ENCODE data around the gene KPNA3.
"Not testable (repeated sequence)": the region's sequence is repeated elsewhere in the genome, so short reads cannot be mapped to it uniquely, and the experiment has no call there.

The KPNA3 gene

DNA sequence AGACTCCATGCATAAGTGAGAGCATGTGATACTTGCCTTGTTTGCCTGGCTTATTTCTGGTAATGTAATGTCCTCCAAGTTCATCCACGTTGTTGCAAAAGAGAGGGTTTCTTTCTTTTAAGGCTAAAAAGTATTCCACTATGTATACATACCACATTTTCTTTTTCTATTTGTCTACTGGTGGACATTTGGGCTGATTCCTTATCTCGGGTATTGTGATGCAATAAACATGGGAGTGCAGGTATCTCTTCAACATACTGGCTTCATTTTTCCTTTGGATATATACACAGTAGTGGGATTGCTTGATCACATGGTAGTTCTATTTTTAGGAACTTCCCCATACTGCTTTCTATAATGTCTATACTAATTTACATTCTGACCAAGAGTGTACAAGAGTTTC, 51.6 kb downstream of the KPNA3 start:
- no peak for DNase-seq

GRCh38 chr13:49739498-49740187, 52.8 kb downstream of the KPNA3 start:
- no peak for DNase-seq

DNA sequence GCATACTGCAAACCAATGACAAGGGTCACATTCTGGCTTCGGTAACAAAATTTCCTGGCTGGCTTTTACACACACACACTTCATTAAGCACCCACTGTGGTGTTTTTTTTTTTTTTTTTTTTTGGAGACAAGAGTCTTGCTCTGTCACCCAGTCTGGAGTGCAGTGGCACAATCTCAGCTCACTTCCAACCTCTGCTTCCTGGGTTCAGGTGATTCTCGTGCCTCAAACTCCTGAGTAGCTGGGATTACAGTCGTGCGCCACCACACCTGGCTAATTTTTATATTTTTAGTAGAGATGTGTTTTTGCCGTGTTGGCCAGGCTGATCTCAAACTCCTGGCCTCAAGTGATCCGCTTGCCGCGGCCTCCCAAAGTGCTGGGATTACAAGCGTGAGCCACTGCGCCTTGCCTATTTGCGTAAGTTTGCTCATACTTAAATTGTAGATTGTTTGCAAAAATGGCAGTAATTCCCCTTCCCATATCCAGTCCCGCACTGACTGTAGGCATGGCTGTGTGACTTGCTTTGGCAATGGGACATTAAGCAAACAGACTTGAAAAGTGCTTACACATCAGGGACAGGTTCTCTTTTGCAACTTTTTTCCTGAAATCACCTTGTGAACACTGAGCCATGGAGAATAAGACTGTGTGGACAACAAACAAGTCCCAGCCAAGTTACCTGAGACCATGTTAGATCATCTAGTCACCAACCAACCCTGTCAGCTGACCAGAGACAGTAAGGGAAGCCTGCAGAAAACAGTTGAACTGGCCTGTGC, 59.1 kb downstream of the KPNA3 start:
- no peak for DNase-seq

- no peak for DNase-seq
These were observed 60.7 kb downstream of the KPNA3 start for GRCh38 chr13:49731766-49732165.

GRCh38 chr13:49716615-49717014, 75.9 kb downstream of the KPNA3 start:
- no peak for DNase-seq

- no peak for DNase-seq
These were observed 77.7 kb downstream of the KPNA3 start for GRCh38 chr13:49714757-49715156.

DNA sequence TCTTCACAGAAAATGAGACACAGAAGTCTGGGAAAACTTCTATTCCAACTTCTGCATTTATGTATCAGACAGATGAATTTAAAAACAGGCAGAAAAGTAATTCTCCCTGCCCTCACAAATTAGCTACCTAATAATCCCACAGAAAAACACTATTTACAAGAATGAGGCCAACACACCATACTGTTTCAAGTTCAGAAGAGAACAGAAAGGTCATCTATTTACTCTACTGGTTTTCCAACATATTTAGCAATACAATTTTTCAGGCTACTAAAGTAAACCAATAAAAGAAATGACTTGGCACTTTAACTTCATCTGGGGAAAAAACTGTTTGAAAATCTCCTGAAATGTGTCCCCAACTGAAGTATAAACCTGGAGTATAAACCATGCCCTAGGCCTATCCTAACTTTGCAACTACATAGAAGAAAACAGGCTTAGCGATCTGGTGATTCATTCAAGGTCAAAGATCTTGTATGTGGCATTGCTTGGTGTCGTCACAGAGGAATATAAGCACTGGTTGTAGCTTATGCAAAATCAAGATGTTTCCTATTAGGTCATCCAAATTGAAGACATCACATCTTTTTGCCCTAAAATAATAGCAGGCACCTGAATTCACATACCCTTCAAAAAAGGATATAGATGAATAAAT, 81.1 kb downstream of the KPNA3 start:
- no peak for DNase-seq

DNA sequence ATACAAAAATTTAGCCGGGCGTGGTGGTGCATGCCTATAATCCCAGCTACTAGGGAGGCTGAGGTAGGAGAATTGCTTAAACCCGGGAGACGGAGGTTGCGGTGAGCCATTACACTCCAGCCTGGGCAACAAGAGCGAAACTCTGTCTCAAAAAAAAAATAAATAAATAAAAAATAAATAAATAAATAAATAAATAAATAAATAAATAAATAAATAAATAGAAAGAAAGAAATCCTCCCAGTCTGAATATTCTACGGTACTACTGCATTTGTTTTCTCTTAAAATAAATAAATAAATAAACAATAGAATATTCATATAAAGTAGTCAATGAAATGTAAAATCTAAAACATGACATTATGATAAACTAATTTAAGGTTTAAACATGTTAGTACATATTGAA, 88.2 kb downstream of the KPNA3 start:
- not testable (repeated sequence) for DNase-seq

GRCh38 chr13:49701491-49701890, 91.0 kb downstream of the KPNA3 start:
- DNase-seq = no peak

DNA sequence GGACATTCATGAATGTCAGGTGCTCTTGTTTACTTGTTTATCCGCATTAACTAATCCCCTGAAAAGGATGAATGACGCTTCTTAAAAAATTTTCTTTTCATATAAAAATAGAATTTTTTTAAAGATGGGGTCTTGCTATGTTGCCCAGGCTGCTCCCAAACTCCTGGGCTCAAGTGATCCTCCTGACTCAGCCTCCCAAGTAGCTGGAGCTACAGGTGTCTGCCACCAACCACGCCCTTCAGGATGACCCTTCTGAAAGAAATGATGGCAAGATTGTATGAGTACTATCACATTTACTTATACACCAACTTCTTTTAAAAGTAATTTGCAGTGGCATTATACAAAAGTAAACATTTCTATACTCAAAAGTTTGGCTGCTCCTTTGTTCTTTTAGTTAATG, 95.0 kb downstream of the KPNA3 start:
- DNase-seq = no peak

DNA sequence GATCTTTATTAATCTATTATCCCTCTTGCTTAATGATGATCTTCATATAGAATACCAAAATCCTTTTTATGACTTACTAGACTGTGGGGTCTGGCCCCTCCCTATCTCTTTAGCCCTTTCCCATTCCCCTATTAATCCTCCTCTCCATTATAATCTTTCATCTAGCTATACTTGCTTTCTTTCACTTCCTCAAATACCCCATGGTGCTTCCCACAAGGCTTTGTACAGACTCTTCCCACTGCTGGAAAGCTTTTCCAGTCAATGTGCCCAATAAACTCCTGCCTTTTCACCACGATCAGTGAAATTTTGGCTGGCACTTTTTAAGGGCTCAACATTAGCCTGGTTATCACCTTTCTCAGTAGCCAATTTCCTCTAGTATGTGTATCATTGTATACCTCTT, 98.0 kb downstream of the KPNA3 start:
- DNase-seq = no peak

DNA sequence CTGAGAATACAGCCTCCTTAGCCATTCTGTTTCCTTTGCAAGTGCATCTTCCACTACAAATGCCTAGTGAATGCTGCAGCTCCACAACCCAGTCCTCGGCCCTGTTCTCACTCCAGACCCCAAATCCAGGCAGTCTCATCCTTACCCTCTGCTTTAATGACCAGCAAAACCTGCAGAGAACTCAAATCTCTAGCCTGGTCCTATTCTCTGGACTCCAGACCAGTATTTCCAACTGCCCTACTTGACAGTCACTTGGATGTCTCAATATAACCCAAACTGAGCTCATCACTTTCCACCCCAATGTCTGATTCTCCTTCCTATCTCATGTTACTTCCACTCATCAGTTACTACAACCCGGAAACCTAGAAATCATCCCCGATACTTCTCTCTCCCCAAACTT, 98.6 kb downstream of the KPNA3 start:
- DNase-seq = no peak

DNA sequence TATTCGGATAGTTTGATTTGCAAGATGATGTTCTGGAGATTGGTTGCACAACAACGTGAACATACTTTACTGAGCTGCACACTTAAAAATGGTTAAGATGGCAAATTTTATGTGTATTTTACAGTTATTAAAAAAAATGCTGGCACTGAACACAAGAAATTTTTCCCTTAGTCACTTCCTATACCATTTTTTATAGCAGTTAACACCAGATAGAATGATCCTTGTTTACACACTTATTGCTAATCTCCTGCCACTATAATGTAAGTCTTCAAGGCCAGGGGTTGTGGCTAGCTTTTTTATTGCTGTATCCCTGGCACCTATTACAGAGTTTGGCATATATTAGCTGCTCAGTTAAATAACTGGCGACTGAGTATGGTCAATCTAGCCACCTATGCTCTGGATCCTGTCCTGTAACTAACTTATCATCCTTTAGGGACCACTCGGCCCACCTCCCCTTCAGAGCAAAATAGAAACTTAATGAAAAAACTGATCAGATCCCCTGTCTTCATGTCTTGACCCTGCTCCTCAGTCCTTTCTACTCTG, 99.2 kb downstream of the KPNA3 start:
- no peak for DNase-seq

DNA sequence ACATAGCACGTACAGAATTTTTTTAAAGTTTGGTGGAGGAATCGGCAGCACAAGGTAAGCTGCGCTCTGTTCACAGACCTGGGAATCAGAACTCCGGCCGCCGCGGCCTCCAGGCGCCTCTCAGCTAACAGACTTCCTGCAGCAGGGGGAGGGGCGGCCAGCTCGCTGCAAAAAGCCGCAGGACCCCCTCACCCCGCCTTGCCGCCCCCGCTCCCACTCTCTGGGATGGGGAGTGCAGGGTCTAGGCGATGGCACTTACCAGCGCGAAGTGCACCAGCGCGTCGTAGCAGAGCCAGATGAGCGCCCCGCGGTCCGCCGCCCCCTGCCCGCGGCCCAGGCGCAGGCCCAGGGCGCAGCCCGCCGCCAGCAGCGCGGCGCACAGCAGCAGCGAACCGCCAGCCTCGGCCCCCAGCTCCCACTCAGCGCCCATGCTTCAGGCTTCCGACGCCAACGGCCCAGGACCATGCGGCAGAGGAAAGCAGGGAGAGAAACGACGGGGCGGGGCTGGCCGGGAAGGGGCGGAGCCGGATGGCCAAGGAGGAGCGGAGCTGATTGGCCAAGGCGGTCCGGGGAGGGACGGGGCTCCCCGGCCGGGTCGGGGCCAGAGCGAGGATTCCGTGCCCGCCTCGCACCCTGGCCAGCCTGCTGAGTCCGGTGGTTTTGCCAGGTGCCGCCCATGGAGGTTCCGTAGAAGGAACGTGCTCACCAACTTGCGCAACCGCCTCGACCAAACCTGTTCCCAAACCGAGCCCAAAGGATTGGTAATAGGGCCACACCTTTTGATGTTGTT, 101.3 kb downstream of the KPNA3 start, which contains the start of gene EBPL:
Gene EBPL (minus strand): TSS at position 492 of the 790 bp plus-strand sequence. CDS start 62 bp downstream, at position 430.
- DNase-seq = peak; percentile 91 to 98

GRCh38 chr13:49690133-49690994, 102.1 kb downstream of the KPNA3 start:
- no peak for DNase-seq

GRCh38 chr13:49683489-49683888, 109.0 kb downstream of the KPNA3 start:
- peak in 1 of 2 donors; percentile 10 for DNase-seq

DNA sequence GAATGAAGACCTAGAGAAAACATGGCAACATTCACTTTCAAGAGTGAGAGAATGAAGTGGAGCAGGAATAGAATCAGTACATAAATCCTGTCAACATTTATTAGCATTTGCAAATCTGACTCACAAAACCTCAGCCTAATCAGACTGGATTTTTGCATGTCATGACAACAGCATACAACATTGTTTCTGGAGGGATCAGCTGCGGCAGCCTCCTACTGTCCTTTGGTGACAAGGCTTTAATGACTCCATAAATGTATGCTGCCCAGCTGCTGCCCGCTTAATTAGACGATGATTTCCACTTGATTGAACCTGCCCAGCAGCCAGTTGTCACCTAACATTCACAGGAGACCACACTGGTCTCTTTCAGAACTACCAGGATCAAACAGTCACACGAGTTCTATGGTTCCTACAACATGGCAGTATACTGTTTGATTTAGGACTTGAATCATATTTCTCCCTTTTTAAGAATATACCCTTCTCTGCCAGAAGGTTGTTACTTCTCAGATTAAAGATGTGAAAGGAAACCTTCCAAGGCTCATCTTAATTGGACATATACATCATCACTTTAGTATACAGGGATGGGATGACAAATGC, 110.5 kb downstream of the KPNA3 start:
- no peak for DNase-seq

- no peak for DNase-seq
These were observed 113.2 kb downstream of the KPNA3 start for GRCh38 chr13:49679246-49679645.

DNA sequence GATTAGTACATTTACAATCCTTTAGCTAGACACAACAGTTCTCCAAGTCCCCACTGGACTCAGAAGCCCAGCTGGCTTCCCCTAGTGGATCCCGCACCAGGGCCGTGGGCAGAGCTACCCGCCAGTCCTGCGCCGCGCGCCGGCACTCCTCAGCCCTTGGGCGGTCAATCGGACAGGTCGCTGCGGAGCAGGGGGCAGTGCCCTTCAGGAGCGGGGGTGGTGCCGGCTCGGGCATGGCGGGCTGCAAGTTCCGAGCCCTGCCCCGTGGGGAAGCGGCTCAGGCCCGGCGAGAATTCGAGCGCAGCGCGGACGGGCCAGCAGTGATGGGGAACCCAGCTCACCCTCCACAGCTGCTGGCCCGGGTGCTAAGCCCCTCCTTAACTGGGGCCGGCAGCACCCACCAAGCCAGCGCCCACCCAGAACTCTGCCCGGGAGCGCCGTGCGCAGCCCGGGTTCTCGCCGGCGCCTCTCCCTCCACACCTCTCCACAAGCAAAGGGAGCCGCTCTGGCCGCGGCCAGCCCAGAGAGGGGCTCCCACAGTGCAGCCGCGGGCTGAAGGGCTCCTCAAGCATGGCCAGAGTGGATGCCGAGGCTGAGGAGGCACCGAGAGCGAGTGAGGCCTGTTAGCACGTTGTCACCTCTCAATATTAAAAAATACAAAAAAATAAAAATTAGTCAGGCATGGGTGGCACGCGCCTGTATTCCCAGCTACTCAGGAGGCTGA, 114.1 kb downstream of the KPNA3 start:
- no peak for DNase-seq

DNA sequence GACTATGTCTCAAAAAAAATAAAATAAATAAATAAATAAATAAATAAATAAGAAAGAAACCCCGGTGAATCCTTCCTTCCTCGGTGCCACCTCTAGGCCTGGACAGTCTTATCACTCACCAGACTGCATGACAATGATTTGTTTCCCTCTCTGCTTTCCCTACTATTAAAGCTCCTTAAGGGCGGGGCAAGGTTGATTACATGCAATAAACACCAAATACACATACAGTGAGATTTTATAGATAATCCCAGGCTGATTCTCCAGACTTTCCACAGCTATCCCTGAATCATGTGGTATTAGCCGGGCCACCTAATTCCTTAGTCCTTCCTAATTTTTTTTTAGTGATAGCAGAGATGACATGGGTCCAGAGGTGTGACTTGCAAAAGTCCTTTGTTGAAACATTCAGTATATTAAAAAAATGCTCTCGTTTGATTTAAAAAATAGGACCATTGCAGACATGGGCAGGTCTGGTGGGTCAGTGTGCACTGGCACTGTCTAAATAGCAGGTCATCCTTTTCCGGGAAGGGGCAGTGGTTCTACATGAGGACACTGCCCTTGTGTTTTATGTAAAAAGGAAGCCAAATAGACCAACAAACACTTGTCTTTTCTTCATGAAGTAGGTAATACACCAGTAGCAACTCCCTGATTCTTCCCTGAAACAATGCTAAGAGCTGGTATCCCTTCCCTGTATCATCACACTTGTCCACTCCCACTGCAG, 115.7 kb downstream of the KPNA3 start:
- no peak for DNase-seq
